GM19193 (cell line): ENCODE data around the gene HLA-DMA.

Experiments used
- POLR2A ChIP-seq: IDR thresholded peaks from 4 replicates; pipeline ENCODE4 v1.6.1; 2011; ENCODE audit not compliant: insufficient read depth, insufficient read length; ENCODE audit errors: extremely low read depth

HLA-DMA gene

GRCh38 chr6:32977272-32977952 is 24.5 kb upstream of the HLA-DMA start:
- no peak for TF ChIP-seq POLR2A

- TF ChIP-seq POLR2A: no peak
Measured at GRCh38 chr6:32976334-32977069, 23.6 kb upstream of the HLA-DMA start.

DNA sequence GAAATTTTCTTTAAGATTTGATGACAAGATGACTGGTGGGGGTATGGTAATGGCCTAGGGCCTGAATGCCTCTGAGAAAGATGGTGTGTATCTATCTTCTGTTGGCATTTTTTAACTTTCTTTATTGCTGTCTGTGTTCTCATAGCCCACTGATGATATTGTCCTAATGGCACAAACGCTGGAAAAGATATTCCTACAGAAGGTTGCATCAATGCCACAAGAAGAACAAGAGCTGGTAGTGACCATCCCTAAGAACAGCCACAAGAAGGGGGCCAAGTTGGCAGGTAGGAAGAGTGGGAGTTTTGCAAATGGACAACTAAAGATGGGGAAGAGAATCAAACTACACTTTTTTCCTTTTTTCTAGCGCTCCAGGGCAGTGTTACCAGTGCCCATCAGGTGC is 23.0 kb upstream of the HLA-DMA start:
- TF ChIP-seq POLR2A: no peak

DNA sequence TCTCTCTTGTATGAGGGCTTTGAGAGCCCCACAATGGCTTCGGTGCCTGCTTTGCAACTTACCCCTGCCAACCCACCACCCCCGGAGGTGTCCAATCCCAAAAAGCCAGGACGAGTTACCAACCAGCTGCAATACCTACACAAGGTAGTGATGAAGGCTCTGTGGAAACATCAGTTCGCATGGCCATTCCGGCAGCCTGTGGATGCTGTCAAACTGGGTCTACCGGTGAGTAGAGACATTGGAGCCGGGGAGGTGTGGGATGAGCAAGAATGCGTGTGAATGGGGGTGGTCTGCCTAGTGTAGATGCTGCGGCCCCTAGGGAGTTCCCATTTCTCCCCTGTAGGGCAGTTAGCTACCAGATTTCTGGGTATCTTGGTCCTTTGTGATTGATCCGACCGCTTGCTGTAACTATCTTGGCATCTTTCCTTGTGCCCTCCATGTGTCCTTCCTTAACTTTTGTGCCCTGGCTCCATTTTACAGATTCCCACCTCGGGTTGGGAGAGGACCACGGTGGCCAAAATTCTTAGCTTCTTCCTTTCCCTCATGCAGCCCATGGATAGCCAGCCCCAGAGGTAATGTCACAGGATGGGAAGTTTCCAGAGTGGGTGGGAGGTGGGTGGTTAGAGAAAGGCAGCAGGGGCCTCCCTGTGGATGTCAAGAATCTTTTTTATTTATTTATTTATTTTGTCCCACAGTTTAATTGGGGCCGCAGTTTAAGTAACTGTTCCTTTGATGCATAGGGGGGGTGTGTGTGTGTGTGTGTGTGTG is 21.8 kb upstream of the HLA-DMA start:
- peak; percentile 57 for TF ChIP-seq POLR2A

GRCh38 chr6:32974016-32974333 is 21.1 kb upstream of the HLA-DMA start:
- no peak for TF ChIP-seq POLR2A

- peak; percentile 17 for TF ChIP-seq POLR2A
Measured at GRCh38 chr6:32973144-32974015, 20.5 kb upstream of the HLA-DMA start.

GRCh38 chr6:32972353-32973143 is 19.7 kb upstream of the HLA-DMA start:
- peak; percentile 54 for TF ChIP-seq POLR2A

DNA sequence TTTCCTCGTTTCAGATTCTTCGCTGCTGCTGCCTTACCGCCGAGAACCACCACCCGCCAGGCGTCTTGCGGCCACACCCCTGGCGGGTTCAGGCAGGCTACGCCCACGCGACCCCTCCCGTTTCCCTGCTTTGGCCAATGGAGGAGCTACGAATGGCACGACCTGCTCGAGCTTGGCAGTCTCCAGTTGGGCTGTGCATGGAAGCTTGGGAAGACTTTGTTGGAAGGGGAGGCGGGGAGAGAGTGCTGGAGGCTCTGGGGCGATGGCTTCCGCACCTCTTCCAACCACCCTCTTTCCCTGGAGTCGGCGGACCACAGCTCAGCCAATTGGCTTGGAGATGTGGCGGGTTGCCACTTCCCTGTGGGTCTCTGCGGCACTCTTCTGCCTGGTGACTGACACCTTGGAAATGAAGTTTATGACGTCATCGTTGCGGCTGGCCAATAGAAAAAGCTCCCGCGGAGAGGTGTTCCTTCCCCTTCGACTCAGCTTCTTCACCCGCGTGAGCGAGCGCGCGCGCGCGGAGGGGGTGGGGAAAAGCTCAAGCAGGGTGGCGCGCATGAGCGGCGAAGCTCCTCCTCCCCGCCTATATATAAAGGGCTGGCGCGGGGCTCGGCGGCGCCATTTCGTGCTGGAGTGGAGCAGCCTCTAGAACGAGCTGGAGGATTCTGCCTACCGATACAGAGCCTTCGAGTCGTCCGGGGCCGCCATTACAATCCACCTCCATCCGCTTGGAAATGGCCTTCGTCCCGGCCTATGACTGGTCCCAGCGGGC is 18.9 kb upstream of the HLA-DMA start:
- TF ChIP-seq POLR2A: peak; percentile 100

GRCh38 chr6:32971242-32971580 is 18.3 kb upstream of the HLA-DMA start:
- TF ChIP-seq POLR2A: no peak

GRCh38 chr6:32970413-32971241 is 17.7 kb upstream of the HLA-DMA start:
- TF ChIP-seq POLR2A: peak; percentile 58

GRCh38 chr6:32969685-32970412 is 17.0 kb upstream of the HLA-DMA start:
- peak; percentile 65 for TF ChIP-seq POLR2A
